ENCODE results near the gene TTC7B.

TTC7B gene

GRCh38 chr14:90587252-90587910, 228.8 kb downstream of the TTC7B start:
- no peak for DNase-seq

GRCh38 chr14:90585106-90585505, 231.1 kb downstream of the TTC7B start:
- no peak for DNase-seq

GRCh38 chr14:90583916-90584605, 232.2 kb downstream of the TTC7B start:
- DNase-seq, result no peak

GRCh38 chr14:90583427-90583826, 232.8 kb downstream of the TTC7B start:
- no peak for DNase-seq

- DNase-seq, result no peak
Measured at GRCh38 chr14:90582166-90582565, 234.1 kb downstream of the TTC7B start.

- DNase-seq, result no peak
Measured at GRCh38 chr14:90581745-90582144, 234.5 kb downstream of the TTC7B start.

GRCh38 chr14:90580377-90581335, 235.6 kb downstream of the TTC7B start:
- DNase-seq, result no peak

GRCh38 chr14:90579816-90580215, 236.4 kb downstream of the TTC7B start:
- no peak for DNase-seq

GRCh38 chr14:90579088-90579487, 237.1 kb downstream of the TTC7B start:
- no peak for DNase-seq

- DNase-seq, result no peak
Measured at GRCh38 chr14:90578283-90578985, 237.8 kb downstream of the TTC7B start.

GRCh38 chr14:90577661-90578282, 238.5 kb downstream of the TTC7B start:
- no peak for DNase-seq

- no peak for DNase-seq
Measured at GRCh38 chr14:90576981-90577660, 239.1 kb downstream of the TTC7B start.

- no peak for DNase-seq
Measured at GRCh38 chr14:90576581-90576980, 239.6 kb downstream of the TTC7B start.

GRCh38 chr14:90575781-90576180, 240.4 kb downstream of the TTC7B start:
- no peak for DNase-seq

- no peak for DNase-seq
Measured at GRCh38 chr14:90575336-90575735, 240.9 kb downstream of the TTC7B start.

- peak; percentile 59 for DNase-seq
Measured at GRCh38 chr14:90574188-90575131, 241.8 kb downstream of the TTC7B start.

GRCh38 chr14:90573385-90574105, 242.7 kb downstream of the TTC7B start:
- no peak for DNase-seq

GRCh38 chr14:90572441-90573150, 243.6 kb downstream of the TTC7B start:
- no peak for DNase-seq

Data from NCI-H1436 treated with DMSO at 0.1 percent for 48 hours (cell line).